HG03378 (cell line): ENCODE measurements around the gene SPECC1.
"Not testable (repeated sequence)": the region's sequence is repeated elsewhere in the genome, so short reads cannot be mapped to it uniquely, and the experiment has no call there.

ENCODE experiments used
- ATAC-seq: cut with Tn5 transposase; IDR thresholded peaks from one replicate; pipeline ENCODE4 v1.9.1; 2021; ENCODE audit warnings: mild to moderate bottlenecking, moderate library complexity; ENCODE audit not compliant: unreplicated experiment

SPECC1 gene

GRCh38 chr17:20123209-20123608 is 114.0 kb downstream of the SPECC1 start:
- ATAC-seq, result no peak

GRCh38 chr17:20125724-20126123 is 116.6 kb downstream of the SPECC1 start:
- ATAC-seq, result no peak

GRCh38 chr17:20127360-20128035 is 118.3 kb downstream of the SPECC1 start:
- ATAC-seq, result no peak

DNA sequence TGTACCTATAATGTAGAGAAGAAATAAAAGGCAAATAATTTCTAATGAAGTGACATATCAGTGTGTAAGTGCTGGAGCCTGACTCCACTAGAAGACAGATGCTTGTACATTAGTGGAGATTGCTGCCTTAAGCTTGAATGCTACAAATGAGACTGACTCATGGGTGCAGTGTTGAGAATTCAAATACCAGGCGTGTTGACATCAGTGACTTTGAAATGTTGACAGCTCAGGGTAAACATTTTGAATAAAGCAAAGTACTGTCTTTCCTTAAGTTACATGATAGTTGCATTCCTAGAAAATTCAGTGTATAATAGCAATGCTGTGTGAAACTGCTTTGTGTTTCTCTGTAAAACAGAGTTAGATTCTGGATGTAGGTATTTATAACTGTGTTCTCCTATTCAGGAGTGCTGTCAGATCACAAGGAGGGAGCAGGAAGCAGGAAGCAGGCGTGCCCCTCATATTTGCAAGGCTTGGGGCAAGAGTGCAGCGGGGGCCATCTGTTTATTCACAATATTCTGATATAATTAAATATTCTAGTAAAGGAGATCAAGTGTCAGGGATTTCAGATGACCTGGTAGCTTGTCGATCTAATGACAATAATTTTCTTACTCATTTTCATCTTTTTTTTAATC is 119.0 kb downstream of the SPECC1 start:
- no peak for ATAC-seq

GRCh38 chr17:20133517-20133916 is 124.4 kb downstream of the SPECC1 start:
- no peak for ATAC-seq

GRCh38 chr17:20141198-20141972 is 132.2 kb downstream of the SPECC1 start:
- no peak for ATAC-seq

- ATAC-seq, result no peak
These were observed 133.1 kb downstream of the SPECC1 start for GRCh38 chr17:20142268-20142667.

GRCh38 chr17:20143740-20144139 is 134.6 kb downstream of the SPECC1 start:
- no peak for ATAC-seq

DNA sequence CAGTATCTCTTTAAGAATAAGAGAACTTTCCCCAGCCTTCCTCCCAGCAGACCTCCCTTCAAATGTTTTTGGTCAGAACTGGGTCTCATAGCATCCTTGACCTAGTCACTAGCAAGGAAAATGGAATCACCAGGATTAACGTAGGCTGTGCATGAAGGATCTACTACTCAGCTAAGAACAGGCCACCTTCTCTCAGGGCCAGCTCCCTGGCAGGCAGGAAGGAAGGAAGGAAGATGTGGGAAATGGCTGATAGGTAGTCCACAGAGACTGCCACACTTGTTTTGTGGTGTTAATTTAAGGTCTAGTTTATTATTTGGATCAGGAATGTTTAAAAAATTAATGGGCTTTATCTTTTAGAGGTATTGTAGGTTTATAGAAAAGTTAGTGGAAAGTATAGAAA is 136.4 kb downstream of the SPECC1 start:
- no peak for ATAC-seq

GRCh38 chr17:20149251-20149650 is 140.1 kb downstream of the SPECC1 start:
- no peak for ATAC-seq

GRCh38 chr17:20151174-20151573 is 142.0 kb downstream of the SPECC1 start:
- no peak for ATAC-seq

DNA sequence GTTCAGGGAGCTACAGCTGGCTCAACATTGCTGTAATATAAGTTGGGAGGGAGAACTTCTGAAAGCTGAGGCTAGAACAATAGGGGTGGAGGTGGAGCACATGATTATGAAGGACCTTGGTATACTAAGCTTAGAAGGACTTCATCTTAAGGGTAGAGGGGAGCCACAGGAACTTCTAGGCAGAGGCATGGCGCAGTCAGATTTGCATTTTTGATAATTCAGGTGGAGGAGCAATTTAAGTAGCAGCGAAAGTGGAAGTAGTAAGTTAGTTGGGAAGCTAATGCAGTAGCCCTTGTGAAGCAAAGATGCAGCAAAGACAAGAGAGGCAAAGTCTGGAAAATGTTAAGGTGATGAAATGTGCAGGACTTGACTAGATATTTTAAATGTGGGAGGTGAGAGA is 144.1 kb downstream of the SPECC1 start:
- no peak for ATAC-seq

GRCh38 chr17:20154286-20155000 is 145.3 kb downstream of the SPECC1 start:
- ATAC-seq, result no peak

- peak; percentile 82 for ATAC-seq
These were observed 146.4 kb downstream of the SPECC1 start for GRCh38 chr17:20155258-20156195.

DNA sequence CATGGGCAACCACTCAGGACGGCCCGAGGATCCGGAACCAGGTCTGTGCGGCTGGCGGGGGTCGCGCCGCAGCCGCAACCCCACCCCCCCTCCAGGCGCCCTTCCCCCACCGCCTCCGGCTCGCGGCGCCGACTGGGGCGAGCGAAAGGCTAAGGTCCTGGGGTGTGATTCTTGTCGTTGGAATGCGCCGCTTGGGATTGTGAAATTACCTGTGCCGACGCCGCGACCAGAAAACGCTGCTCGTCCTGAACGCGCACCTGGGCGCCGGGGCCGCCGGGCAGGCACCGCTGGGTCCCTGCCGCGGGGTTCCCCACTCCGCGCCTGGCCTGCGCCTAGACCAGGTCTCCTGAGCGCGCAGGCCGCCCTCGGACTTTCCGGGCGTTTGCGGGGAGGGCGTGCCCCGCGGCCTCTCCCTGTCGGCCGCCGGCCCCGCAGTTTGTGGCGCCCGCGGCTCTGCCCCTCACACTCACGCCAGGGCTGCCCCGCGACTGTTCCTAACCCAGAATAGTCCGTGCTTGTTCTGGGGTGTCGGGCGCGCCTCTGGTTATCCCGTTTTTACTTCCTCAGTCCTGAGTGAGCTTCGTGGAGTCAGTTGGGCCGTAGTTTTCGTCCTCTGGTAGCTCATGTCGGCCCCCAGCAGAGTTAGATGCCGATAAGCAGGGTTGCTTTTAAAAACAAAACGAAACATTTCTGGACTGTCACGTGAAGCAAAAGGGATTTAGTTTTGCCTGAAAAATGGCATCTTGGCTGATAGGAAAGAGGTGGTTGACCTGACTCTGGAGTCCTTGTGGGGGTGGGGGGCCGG is 147.2 kb downstream of the SPECC1 start:
- no peak for ATAC-seq

DNA sequence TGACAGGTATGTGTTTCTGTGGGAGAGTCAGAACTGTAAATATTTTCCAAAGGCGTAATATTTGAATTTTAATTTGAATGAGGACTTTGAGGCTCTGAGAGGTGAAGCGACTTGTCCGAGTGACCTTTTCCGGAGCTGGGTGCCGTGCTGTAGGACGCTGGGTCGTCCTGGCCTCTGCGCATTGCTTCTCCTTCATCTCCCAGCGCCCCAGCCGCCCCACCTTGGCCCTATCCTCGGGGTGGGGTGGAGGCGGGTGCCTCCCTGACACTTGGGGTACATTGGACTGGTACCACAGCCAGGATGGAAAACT is 147.8 kb downstream of the SPECC1 start:
- no peak for ATAC-seq

- ATAC-seq, result no peak
These were observed 149.4 kb downstream of the SPECC1 start for GRCh38 chr17:20158580-20158979.

GRCh38 chr17:20159406-20160069 is 150.4 kb downstream of the SPECC1 start:
- no peak for ATAC-seq

DNA sequence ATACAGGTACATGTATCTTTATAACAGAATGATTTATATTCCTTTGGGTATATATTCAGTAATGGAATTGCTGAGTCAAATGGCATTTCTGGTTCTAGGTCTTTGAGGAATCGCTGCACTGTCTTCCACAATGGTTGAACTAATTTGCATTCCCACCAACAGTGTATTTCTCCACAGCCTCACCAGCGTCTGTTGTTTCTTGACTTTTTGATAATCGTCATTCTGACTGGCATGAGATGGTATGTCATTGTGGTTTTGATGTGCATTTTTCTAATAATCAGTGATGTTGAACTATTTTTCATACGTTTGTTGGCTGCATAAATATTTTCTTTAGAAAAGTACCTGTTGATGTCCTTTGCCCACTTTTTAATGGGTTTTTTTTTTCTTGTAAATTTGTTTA is 156.4 kb downstream of the SPECC1 start:
- ATAC-seq, result not testable (repeated sequence)
